Stimulated activated CD4-positive, alpha-beta T cell treated with anti-CD3 and anti-CD28 coated beads, Interleukin-15, amount 100 ng/mL, for 1 hour (primary cell): Measurements from ENCODE around the gene LDLRAP1.
"Not testable (repeated sequence)": the region's sequence is repeated elsewhere in the genome, so short reads cannot be mapped to it uniquely, and the experiment has no call there.

ENCODE experiments used
- DNase-seq, 2 donors: peaks; one replicate each; pipeline ENCODE4 v3.0.0-alpha.2; 2020; ENCODE audit warnings: low read depth in 1 of 2, low spot score in 1 of 2

Gene LDLRAP1

DNA sequence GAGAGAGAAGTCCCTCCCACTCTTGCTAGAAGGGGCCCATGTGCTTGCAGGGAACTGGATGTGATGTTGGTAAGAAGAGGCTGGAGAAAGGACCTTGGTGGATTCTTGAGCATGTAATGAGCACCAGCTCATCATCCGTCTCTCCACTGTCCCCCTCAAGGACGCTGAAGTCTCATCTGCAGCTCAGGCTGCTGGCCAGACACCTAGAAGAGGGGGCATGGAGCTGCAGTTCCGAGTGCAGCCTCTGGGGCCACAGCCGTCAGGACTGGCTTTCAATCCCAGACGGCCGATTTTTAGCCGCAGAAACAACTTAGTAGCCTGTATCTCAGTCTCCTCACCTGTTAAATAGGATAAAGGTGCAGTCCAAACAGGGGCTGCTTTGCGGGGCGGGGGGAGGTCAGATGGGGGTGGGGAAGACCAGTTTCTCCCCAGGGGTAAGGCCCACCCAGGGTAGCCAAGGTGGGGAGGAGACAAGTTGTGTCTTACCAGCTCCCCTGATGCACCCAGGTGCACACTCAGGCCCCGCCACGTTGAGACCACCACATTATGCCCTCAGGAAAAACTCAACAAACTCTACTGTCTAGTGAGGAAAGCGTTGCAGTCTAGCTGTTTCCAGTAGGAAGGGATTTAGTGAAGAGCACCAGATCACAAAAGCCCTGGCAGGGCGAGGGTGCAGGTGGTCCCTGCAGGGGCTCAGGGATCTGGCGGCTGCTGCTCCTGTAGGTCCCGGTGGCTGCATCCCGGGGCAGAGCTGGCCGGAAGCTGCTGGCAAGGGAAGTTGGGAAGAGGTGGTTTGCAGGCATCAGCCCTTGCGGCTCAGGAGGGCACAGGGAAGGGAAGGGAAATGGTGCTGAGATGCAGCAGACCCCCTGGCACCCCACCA lies 29.5 kb downstream of the LDLRAP1 start:
- DNase-seq: peak in 1 of 2 donors; percentile 42

DNA sequence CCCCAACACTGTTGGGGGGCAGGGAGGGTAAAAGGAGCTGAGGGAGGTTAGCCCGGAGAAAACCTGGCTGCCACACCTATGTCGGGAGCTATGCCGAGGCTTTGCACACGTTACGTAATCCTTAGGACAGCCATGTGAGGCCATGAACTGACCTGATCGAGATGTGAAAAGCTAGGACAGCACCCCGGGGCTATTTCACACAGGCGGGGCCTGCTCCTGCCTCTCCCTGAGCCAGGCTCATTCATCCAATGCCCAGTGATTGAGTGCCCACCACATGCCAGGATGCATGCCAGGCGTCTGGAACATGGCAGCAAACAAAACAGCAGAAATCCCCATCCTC lies 30.2 kb downstream of the LDLRAP1 start:
- DNase-seq: no peak

DNA sequence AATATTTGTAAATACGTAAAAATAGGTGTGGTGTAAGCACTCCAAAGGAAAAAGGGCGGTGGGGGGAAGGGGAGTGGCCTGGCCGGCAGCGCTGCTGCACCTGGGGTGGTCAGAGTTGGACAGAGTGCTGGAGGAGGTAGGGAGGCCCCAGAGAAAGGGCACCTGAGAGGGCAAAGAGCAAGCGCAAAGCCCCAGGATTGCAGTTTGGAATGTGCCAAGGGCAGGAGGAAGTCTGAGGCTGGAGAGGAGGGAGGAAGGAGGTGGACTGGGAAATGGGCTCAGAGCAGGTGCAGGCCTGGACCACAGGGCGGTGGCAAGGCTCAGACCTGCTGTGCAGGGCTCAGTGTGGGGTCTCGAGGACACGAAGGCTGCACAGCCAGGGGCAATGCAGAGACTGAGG lies 30.6 kb downstream of the LDLRAP1 start:
- no peak for DNase-seq

DNA sequence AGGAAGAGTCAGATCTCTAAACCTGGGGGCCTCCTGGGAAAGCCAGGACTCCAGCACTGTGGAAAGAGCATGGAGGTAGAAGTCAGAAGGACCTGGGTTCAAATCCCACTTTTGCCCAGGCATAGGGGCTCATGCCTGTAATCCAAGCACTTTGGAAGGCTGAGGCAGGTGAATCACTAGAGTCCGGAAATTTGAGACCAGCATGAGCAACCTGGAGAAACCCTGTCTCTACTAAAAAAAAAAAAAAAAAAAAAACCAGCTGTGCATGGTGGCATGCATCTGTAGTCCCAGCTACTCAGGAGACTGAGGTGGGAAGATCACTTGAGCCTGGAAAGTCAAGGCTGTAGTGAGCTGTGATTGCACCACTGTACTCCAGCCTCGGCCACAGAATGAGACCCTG lies 31.8 kb downstream of the LDLRAP1 start:
- DNase-seq: no peak

DNA sequence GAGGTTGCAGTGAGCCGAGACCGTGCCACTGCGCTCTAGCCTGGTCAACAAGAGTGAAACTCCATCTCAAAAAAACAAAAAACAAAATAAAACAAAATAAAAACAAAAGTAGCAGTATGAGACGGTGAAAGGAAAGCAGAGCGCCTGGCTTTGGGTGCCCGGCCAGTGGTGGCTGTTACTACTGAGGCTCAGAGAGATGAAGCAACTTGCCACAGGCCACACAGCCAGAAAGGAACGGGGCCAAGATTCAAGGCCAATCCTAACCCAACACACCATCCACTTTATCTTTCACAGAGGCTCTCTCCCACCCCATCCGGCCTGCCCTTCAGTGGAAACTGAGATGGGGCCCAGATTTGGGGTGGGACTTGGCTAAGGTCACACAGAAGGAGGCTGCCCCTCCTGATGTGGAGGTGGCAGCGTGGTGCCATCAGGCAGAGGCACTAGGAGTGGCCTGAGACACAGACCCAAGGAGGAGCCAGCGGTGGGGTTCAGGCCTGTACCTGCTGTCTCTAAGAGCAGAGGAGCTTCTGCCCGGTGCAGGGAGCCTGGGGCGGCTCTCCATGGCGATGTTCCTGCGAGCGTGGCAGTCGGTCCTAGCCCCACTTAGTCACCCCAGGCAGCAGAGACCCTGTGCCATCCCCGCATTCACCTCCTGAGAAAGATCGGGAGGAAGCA lies 33.2 kb downstream of the LDLRAP1 start:
- no peak for DNase-seq

DNA sequence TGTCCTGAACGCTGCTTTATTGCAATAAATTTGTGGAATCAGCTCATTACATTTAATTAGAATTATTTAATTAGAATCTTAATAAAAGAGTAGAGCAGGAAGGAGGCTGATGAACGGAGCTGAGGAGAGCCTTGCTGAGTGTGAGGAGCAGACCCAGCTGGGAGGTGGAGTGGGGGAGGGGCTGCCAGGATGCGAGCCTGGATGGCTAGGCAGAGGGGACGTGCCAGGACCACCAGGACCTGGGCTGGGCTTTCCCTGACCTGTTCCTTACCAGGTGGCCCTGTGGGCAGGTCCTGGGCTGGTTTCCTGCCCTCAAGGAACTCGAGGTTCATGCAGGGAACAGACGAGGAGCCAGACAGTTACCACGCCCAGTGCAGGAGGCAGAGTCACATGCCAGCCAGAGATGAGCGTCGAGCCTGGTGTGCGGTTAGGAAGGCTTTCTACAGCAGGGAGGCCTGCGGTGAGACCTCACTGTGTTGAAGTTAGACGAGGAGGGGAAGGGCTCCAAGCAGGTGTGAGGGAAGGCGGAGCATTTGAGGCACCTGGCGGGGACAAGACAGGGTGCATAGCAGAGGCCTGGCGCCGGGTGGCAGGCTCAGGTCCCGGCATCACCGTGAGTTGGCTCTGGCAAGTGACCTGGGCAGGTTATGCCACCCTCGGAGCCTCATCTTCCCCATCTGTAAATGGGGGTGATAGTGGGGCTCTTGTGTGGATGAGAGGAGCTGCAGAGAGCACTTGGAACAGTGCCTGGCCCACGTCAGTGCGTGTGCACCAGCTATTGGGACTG lies 33.9 kb downstream of the LDLRAP1 start:
- DNase-seq: no peak

DNA sequence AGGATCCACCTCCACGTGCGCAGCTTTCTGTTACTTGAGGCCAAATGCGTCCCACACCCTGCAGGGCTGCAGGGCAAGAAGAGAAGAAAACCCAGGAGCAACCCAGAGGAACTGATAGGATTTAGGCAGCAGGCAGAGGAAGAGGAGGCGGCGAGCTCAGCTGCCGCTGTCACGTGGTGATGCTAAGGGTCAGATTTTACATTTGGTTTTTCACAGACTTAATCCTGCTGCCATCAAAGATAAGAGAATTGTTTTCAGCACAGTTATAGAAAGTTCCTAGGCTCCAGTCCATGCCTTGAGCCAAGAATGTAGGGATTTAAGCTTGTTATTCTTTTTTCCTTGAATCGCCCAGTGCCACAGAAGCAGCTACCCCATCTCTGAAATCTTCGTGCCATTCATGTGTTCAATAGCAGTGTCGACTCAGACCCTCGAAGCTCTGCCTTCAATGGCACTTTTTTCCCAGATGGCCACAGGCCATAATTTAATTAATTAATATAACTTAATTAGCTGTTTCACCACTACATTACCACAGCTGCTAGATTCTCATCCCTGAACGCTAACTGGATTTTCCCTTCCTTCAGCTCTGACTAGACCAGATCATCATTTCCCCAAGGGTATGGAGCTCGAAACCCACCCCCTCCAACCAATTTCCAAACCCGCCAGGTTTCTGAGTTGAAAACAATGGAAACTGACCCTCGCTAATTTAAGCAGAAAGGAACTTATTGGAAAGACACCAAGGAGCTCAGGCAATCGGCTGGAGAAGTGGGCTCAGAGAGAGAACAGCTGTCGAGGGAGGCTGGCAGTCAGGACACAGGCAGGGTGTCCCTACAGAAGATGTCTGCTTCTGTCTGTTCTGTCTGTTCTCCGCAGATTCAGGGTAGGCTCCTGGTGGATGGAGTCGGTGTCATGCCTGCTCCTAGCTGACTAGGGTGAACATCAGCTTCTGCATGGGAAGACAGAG lies 36.2 kb downstream of the LDLRAP1 start:
- DNase-seq: no peak

DNA sequence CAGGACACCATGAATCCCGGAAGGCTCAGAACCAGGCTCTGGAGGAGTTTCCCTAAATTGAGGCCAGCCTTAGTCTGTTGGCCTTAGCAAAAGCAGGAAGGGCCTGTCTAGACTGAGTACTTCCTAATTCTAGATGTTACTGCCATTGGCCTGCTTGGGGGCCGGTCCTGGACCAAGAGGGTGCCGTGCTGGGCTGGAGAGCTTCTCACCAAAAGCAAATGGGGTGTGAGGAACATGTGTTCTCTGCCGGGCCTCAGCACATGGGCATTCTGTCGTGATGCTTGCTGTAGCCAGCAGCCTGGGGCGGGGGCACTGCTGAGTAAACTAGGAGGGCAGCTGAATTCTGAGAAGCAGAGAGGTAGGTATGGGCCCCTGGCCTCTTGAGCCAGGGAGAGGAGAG lies 37.5 kb downstream of the LDLRAP1 start:
- no peak for DNase-seq

DNA sequence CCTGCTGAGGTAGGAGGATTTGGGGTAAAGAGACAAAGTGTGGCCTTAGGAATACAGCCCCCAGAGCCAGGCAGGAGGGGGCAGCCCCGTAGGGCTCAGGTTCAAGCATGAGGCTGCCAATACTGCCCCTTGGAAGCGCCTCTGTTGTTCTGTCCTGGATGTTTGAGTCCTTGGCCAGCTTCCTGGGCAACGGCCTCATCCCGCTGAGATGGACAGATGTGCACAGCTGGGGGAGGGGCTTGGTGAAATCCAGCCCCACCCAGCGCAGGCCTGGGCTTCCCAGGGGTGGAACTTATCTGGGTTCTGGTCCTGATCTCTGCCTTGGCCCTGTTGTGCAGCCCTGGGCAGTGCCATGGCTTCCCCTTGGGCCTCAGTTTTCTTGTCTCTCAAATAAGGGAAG lies 38.4 kb downstream of the LDLRAP1 start:
- DNase-seq: no peak

DNA sequence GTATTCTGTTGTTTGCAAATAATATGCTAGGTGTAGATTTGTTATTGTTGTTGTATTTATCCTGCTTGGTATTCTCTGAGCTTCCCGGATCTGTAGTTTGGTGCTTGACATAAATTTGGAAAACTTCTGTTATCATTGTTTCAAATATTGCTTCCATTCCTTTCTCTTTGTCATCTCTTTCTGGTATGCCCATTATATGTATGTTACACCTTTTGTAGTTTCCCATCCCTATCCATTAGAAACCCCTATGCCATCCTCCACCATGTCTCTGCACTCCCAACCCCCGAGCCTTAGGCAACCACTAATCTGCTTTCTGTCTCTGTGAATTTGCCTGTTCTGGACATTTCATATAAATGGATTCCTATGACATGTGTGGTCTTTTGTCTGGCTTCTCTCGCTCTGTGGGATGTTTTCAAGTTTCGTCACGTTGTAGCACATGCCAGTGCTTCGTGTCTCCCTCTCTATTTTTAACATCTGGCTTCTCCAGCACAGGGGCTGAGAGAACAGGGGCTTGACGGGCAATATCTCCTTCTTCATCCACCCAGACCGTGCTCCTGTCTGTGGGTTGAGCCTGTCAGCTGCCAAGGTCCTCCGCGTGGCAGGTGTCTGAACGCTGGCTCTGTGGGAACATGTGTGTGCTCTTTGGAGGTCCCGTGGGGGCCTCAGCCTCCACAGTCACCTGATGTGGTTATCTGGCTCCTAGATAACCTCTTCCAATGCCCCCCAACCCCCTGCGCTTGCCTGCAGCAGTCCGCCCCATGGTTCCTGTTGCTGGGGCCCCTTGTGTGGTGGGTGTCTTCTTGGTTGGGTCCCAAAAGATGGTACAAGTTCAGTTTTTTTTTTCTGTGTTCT lies 40.3 kb downstream of the LDLRAP1 start:
- no peak for DNase-seq

DNA sequence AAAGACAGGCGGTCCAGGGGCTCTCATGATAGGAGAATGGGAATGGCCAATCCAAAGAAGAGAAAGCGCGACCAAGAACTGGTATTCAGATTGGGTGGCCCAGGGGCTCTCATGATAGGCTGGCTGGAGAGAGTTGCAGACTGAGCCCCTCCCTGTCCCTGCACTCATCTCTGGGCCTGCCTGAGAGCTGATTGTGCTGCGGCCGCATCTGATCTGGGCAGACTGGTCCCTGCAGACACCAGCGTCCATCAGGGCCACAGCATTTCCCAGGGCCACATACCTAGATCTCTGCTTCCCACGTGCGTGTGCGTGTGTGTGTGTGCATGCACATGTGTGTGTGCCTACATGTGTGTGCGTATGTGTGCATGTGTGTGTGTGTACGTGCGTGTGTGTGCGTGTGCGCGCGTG lies 42.8 kb downstream of the LDLRAP1 start:
- no peak for DNase-seq

DNA sequence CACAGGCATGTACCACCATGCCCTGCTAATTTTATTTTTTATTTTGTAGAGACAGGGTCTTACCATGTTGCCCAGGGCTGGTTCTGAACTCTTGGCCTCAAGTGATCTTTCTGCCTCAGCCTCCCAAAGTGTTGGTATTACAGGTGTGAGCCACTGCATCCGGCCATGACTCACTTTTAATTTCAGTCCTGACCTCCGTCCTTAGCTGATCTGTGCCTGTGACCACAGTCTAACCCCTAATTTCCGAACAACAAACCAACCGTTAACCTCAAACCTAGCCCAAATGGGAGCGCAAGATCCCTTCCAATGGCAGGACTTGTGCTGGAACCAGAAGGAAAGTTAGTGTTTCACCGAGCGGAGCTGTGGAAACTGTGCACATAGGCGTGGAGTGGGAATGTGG lies 43.9 kb downstream of the LDLRAP1 start:
- DNase-seq: no peak

DNA sequence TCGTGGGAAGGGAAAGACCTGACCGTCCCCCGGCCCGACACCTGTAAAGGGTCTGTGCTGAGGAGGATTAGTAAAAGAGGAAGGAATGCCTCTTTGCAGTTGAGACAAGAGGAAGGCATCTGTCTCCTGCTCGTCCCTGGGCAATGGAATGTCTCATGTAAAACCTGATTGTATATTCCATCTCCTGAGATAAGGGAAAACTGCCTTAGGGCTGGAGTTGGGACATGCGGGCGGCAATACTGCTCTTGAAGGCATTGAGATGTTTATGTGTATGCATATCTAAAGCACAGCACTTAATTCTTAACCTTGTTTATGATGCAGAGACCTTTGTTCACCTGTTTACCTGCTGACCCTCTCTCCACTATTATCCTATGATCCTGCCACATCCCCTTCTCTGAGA lies 44.8 kb downstream of the LDLRAP1 start:
- DNase-seq: not testable (repeated sequence)

DNA sequence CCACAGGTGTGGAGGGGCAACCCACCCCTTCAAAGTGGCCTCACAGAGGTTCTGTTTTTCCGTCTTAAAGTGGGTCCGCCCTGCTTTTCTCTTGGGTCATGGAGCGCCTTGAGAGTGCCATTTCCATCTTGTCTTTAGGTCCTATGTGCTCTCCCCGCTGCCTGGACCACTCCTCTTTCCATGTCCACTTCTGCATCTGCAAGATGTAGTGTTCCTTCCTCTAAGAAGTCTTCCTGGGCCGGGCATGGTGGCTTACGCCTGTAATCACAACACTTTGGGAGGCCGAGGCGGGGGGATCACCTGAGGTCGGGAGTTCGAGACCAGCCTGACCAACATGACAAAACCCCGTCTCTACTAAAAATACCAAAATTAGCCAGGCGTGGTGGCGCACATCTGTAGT lies 45.4 kb downstream of the LDLRAP1 start:
- DNase-seq: not testable (repeated sequence)

DNA sequence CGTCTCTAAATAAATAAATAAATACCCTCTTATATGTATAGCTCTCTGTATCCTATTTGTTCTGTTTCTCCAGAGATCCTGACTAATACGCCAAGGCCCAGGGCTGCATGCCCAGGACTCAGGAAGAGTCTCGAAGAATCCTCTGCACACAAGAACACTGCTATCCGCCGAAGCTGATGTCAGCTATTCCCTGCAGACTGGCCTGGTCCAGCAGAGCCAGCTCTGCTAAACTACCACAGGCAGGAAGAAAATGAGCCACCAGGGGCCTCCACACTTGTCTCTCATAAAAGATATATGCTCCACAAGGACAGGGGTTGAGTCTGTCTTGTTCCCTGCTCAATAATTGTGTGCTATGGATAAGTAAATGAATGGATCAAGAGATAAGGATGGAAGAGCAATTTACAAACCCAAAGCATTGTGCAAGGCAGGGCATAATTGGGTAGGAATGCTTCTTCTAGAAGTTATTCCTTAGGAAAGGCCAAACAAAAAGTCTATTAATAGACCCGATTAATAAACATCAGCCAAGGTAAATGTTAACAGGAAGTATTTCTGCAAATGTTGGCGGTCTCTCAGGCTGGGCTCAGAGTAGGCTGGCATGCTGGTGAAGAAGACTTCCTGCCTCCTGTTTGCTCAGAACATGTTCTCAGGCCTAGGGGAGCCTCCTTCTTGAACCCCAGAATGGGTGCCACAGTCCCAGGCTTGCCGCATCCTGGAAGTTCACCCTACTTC lies 46.9 kb downstream of the LDLRAP1 start:
- no peak for DNase-seq

DNA sequence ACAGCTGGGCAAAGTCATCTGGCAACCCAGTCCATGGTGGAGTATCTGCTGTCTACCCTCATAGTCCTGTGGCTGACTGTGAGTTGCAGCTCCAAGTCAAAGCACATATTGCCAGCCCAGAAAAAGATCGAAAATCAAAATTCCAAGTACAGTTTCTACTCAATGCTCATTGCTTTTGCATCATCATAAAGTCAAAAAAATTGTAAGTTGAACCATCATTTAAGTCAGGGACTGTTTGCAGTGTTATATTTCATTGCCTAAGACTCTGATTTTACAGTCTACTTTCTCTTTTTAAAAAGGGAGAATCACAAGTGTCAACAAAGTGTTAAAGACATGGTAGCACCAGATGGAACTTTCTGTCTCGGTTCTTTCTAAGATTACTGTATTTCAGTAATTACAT lies 50.5 kb downstream of the LDLRAP1 start:
- no peak for DNase-seq

DNA sequence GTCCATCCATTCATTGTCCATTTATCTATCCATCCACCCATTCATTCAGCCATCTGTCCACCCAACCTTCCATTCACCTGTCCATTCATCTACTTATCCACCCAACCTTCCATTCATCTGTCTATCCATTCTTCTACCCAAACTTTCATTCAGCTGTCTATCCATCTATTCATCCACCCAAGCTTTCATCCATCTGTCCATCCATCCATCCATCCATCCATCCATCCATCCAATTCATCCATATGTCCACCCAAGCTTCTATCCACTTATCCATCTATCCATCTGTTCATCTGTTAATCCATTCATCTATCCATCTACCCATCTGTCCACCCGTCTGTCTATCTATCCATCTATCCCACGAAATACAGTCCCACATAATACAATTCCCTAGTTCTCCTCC lies 51.6 kb downstream of the LDLRAP1 start:
- no peak for DNase-seq

DNA sequence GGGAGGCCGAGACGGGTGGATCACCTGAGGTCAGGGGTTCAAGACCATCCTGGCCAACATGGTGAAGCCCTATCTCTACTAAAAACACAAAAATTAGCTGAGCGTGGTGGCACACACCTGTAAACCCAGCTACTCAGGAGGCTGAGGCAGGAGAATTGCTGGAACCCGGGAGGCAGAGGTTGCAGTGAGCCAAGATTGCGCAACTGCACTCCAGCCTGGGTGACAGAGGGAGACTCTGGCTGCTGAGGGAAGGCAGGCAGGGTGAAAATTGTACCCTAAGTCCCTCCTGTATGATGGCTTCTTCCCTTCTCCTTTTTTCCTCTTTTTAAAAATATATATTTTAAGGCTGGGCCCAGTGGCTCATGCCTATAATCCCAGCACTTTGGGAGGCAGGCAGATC lies 53.2 kb downstream of the LDLRAP1 start:
- DNase-seq: not testable (repeated sequence)

DNA sequence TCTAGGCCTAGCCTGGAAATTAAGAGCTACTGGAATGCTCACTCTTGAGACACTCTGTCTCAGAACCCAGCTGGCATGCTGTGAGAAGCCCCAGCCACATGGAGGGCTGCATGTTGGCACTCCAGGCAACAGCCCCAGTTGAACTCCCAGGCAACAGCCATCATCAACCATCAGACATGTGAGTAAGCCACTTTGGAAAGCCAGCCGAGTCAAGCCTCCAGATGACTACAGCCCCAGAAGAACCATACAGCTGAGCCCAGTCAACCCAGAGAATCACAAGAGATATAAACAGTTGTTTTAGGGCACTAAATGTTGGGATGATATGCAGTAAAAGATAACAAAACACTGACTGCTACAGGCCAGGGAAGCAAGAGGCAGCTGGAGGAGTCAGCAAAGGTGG lies 55.5 kb downstream of the LDLRAP1 start:
- no peak for DNase-seq
